Measurements from ENCODE around the gene OBSCN.
A peak's percentile ranks its signal among the peaks of the same experiment; 100 is the strongest.
"Not testable (repeated sequence)": the region's sequence is repeated elsewhere in the genome, so short reads cannot be mapped to it uniquely, and the experiment has no call there.

Gene OBSCN

DNA sequence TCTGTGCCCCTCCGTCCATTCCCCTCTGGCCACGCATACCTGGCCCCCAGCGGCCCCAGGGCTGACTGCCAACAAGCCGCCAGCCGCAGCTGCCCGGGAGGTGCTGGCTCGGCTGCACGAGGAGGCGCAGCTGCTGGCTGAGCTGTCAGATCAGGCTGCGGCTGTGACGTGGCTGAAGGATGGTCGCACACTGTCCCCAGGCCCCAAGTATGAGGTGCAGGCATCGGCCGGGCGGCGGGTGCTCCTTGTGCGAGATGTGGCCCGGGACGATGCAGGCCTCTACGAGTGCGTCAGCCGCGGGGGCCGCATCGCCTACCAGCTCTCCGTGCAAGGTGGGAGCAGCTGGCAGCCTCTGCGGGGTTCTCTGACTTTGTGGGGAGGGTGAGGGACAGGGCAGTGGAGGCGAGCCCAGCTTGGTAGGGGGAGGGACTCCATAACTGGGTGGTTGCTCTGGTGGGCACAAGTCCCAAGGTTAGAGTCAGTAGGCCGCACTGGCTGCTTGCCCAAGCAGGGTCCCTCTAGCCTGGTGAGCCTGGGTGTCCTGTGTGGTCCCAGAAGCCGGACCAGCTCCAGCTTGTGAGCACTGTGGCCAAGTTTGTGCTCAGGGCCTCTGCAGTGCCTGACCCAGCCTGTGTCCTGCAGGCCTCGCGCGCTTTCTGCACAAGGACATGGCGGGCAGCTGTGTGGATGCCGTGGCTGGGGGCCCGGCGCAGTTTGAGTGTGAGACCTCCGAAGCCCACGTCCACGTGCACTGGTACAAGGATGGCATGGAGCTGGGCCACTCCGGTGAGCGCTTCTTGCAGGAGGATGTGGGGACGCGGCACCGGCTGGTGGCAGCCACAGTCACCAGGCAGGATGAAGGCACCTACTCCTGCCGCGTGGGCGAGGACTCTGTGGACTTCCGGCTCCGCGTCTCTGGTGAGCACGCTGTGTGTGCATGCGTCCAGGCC is 8.8 kb downstream of the OBSCN start:
- DNase-seq (ENCODE audit: low read depth) = no peak

DNA sequence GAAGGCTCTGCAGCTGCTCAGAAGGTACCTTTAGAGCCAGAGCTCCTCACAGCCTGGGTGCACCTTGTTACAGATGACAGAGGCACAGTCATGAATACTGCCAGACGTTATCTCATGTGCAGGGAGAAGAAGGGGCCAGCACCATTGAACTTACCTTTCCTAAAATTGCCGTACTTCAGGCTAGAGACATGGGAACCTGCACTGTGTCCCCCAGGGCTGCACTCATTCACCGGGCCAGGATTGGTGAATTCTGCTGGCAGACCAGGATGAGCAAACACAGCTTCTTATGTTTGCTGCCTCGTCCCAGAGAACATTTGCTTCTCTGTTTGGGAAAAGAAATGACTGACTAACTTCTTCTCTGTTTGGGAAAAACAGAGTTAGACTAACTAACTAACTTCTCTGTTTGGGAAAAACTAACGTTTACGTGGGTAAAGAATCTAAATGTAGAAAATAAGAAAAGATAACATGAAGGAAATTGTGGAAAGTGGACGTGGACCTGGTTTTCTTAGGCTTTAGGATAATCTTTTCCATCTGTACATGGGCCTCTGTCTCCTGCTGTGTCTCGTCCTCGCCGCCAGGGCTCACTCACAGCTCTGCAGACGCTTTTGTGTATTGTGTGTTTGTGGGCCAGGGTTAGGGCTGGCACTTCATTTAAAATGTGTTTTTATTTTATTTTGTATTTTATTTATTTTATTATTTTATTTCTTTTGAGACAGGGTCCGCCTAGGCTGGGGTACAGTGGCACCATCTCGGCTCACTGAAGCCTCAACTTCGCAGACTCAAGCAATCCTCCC is 9.9 kb downstream of the OBSCN start:
- no peak overlapping the region for H3K4me3 ChIP-seq (ENCODE audit: low read length)
- TF ChIP-seq, protein P1, sequence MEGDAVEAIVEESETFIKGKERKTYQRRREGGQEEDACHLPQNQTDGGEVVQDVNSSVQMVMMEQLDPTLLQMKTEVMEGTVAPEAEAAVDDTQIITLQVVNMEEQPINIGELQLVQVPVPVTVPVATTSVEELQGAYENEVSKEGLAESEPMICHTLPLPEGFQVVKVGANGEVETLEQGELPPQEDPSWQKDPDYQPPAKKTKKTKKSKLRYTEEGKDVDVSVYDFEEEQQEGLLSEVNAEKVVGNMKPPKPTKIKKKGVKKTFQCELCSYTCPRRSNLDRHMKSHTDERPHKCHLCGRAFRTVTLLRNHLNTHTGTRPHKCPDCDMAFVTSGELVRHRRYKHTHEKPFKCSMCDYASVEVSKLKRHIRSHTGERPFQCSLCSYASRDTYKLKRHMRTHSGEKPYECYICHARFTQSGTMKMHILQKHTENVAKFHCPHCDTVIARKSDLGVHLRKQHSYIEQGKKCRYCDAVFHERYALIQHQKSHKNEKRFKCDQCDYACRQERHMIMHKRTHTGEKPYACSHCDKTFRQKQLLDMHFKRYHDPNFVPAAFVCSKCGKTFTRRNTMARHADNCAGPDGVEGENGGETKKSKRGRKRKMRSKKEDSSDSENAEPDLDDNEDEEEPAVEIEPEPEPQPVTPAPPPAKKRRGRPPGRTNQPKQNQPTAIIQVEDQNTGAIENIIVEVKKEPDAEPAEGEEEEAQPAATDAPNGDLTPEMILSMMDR (IDR thresholded peaks at IDR 0.05; ENCODE audit: insufficient read depth, low read depth, low read length, missing control alignments) = peak; percentile 11
- no peak for DNase-seq (ENCODE audit: low read depth)

More for the DNA sequence above, 8.8 kb downstream of the OBSCN start:
- no peak overlapping the region for H3K4me3 ChIP-seq (ENCODE audit: low read length)
- TF ChIP-seq, protein P1 (IDR thresholded peaks at IDR 0.05; ENCODE audit: insufficient read depth, low read depth, low read length, missing control alignments) = no peak

DNA sequence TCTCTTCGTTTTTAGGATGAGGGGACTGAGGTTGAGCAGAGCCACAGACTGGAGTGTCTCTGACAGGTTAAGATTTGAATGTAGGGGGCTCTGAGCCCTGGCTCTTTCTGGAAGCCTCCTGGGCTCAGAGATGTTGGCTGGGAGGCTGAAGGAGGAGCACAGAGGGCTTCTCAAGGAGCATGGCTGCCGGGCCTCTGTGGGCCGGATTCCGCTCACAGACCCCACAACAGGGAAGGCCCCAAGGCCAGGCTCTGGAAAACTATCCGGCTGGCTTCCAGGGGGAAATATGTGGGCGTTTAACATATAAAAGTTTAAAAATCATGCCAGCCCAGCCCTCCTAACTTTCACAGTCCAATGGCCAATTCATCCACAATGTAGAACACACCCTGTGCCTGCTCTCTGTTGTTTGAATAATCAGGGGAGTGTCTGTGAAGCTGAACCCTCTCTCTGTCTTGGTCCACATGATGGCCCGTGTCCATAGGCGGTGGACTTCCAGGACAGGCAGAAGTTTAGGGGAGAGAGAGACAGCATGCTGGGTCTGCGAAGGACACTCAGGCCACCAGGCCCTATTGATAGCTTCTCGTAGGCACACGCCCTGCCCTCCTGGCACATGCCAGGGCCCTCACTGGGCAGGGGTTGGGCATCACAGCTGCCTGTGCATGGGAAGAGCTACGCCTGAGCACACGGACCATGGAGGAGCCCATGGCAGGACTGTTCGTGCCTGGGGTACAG is 10.8 kb downstream of the OBSCN start:
- no peak for DNase-seq (ENCODE audit: low read depth)
- TF ChIP-seq, protein P1 (IDR thresholded peaks at IDR 0.05; ENCODE audit: insufficient read depth, low read depth, low read length, missing control alignments) = no peak
- H3K4me3 ChIP-seq (ENCODE audit: low read length) = no peak overlapping the region

DNA sequence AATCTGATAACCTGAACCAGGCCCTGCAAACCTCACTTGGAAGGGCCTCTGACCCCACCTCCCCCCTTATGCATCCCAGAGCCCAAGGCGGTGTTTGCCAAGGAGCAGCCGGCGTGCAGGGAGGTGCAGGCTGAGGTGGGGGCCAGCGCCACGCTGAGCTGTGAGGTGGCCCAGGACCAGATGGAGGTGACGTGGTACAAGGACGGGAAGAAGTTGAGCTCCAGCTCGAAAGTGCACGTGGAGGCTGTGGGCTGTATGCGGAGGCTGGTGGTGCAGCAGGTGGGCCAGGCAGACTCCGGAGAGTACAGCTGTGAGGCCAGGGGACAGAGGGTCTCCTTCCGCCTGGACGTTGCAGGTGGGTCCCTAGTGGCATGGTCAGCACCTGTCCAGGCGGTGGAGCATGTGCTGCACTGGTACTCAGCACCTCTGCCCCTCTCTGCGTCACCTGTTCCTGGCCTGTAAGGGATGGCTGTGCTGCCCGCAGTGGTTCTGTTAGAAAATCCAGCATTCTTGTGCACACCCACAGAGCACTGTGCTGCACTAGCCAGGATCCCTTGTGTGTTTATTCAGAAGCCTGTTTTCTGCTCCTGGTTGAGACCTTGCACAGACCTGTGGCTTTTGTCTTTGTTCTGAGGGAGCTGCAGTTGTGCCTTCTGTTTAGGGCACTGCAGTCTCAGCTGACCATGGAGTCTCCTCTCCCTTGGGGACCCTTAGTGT is 11.6 kb downstream of the OBSCN start:
- TF ChIP-seq, protein P1 (IDR thresholded peaks at IDR 0.05; ENCODE audit: insufficient read depth, low read depth, low read length, missing control alignments) = no peak
- DNase-seq (ENCODE audit: low read depth) = no peak
- no peak overlapping the region for H3K4me3 ChIP-seq (ENCODE audit: low read length)

DNA sequence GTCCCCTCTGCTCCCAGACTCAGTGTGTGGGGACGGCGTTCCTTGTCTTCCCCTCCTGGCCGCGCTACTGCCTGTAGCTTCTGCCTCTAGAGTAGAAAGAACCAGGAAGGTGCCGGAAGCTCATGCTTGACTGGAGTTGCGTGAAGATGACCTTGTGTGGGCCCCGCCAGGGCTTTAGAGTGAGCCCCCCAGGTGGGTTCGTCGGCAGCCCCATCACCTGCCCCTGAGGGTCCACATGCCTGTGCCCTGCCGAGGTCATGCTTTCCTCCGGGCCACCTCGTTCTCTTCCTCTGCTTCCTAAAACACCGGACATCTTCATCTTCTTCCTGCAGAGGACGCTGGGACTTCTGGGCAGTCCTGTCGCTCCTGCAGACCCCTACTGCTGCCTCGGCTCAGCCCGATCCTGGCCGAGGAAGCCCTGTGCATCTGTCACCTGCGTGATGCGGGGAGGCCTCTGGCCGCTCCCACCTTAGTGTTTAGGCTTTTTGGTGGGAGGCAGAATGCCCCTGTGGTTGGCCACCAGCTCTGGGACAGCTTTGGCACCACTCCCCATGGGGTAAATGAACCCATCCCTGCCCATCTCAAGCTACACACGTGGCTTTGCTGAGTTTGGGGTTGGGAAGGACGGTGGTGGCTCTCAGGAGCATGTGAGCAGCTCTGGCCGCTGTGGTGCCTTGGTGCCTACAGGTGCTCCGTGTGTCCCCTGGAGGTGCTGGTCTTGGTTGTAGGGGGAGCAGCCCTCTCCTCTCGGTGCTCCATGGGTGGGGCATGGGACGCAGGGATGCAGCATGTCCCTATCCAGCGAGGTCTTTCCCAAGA is 12.3 kb downstream of the OBSCN start:
- no peak for DNase-seq (ENCODE audit: low read depth)
- no peak overlapping the region for H3K4me3 ChIP-seq (ENCODE audit: low read length)
- TF ChIP-seq, protein P1 (IDR thresholded peaks at IDR 0.05; ENCODE audit: insufficient read depth, low read depth, low read length, missing control alignments) = no peak

DNA sequence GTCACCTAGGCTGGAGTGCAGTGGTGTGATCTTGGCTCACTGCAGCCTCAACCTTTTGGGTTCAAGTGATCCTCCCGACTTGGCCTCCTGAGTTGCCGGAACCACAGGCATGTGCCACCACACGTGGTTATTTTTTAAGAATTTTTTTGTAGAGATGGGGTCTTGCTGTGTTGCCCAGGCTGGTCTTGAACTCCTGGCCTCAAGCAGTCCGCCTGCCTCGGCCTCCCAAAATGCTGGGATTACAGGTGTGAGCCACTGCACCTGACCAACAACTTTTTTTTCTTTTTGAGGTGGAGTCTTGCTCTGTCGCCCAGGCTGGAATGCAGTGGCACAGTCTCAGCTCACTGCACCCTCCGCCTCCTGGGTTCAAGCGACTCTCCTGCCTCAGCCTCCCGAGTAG is 13.3 kb downstream of the OBSCN start:
- DNase-seq (ENCODE audit: low read depth); H3K4me3 ChIP-seq (ENCODE audit: low read length): not testable (repeated sequence)
